Lower leg skin (tissue), 4 donors: ENCODE data around the gene CMBL. TPM values are rescaled to one million over a fixed set of nuclear protein-coding genes. Genes with fewer than 3 reads are reported as not detected.

Experiments used
- DNase-seq, 2 donors: peaks; one replicate each; pipeline ENCODE4 v3.0.0-alpha.2; 2019; ENCODE audit warnings: low spot score in 2 of 2
- H3K4me3 ChIP-seq: fragments of 200-600 bp; sonication (generic); 2 replicates; pipeline ENCODE4 v1.5.1; 2017; ENCODE audit warnings: mild to moderate bottlenecking, low read depth; ENCODE audit not compliant: poor library complexity, severe bottlenecking
- POLR2A ChIP-seq, 2 donors: fragments of 450-650 bp; IDR thresholded peaks; one replicate each; pipeline ENCODE4 v1.6.1; 2016 to 2017; ENCODE audit warnings: antibody characterized with exemption in 2 of 2, mild to moderate bottlenecking in 1 of 2, moderate library complexity in 1 of 2
- WGBS, 2 donors: methylation state at CpG; one replicate each; pipeline ENCODE4 v1.1.5; 2018; 5-methylcytosine and 5-hydroxymethylcytosine counted together
- intact Hi-C: fragments of 100-400 bp; cut with DNase I; formaldehyde crosslinking; loops from one replicate; pipeline ENCODE4 v1.15.0; 2023; ENCODE audit warnings: low total_unique reads
- total RNA-seq, 4 donors: library from RNA; depleted of rRNA; stranded (reverse); fragments of >200 nt; gene quantifications; one replicate each; pipeline ENCODE4 v1.1.0, GENCODE V29; 2016
- TF ChIP-seq, protein P1 (sequence below), 3 donors: fragments of 450-650 bp; IDR thresholded peaks; one replicate each; pipeline ENCODE4 v1.5.1; 2016; ENCODE audit warnings: antibody characterized with exemption in 3 of 3, mild to moderate bottlenecking in 3 of 3, moderate library complexity in 2 of 3

Gene CMBL
- total RNA-seq, 4 donors from 2014 or later, result 1.8 to 3.2 (median 2.4) TPM

DNA sequence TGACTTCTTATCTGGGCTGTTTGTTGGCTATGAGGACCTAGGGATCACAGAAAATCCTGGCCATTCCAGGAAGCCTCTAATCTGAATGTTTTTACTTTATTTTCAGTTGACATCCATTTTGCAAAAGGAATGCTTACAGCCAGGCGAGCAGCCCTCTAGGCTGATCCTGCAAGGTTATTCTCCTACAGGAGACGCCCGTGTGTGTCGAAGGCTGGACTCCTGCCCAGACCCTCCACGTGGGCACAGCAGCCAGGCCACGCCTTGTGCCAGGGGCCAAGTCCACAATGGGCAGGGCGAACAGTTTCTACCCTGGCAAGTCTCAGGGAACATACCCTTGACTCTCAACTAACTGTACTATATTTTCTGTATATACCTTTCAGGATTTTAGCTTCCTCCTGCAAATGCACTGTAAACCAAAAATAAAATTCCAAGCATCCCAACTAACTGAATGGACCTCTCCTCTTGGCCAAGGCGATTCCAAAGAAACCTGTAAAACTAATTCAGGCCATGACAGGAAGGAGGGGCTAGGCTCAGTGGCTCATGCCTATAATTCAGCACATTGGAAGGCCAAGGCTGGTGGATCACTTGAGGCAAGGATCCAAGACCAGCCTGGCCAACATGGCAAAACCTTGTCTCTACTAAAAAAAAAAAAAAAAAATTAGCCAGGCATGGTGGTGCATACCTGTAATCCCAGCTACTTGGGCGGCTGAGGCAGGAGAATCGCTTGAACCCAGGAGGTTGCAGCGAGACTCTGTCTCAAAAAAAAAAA, 5.7 kb downstream of the CMBL start:
- intact Hi-C loops, result no loop called here
- no peak overlapping the region for H3K4me3 ChIP-seq
- 57 to 59% methylated on average over 11 of the region's 11 CpGs for WGBS, 2 donors
- DNase-seq, result no peak
- TF ChIP-seq, protein P1, sequence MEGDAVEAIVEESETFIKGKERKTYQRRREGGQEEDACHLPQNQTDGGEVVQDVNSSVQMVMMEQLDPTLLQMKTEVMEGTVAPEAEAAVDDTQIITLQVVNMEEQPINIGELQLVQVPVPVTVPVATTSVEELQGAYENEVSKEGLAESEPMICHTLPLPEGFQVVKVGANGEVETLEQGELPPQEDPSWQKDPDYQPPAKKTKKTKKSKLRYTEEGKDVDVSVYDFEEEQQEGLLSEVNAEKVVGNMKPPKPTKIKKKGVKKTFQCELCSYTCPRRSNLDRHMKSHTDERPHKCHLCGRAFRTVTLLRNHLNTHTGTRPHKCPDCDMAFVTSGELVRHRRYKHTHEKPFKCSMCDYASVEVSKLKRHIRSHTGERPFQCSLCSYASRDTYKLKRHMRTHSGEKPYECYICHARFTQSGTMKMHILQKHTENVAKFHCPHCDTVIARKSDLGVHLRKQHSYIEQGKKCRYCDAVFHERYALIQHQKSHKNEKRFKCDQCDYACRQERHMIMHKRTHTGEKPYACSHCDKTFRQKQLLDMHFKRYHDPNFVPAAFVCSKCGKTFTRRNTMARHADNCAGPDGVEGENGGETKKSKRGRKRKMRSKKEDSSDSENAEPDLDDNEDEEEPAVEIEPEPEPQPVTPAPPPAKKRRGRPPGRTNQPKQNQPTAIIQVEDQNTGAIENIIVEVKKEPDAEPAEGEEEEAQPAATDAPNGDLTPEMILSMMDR (IDR thresholded peaks at IDR 0.05), result no peak
- no peak for TF ChIP-seq POLR2A (IDR thresholded peaks at IDR 0.05)

DNA sequence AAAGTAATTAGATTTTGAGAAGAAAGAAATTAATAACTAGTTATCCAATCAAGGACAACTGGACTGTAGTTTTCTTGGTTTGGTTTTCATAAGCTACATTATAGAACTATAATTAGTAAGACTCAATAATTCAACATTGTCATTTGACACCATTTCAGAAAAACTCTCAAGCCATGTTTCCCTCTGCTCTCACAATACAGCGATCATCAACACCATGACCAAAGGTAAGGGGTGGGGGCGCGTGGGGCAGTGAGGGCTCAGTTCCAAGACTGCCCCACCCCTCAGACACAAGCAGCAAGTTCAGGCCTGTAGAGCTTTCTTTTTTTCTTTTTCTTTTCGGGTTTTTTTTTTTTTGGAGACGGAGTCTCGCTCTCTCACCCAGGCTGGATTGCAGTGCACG, 6.4 kb downstream of the CMBL start:
- TF ChIP-seq POLR2A (IDR thresholded peaks at IDR 0.05), result no peak
- TF ChIP-seq, protein P1 (IDR thresholded peaks at IDR 0.05), result no peak
- H3K4me3 ChIP-seq, result no peak overlapping the region
- 51 to 60% methylated on average over 7 of the region's 7 CpGs for WGBS, 2 donors
- no peak for DNase-seq
- intact Hi-C loops, result no loop called here

DNA sequence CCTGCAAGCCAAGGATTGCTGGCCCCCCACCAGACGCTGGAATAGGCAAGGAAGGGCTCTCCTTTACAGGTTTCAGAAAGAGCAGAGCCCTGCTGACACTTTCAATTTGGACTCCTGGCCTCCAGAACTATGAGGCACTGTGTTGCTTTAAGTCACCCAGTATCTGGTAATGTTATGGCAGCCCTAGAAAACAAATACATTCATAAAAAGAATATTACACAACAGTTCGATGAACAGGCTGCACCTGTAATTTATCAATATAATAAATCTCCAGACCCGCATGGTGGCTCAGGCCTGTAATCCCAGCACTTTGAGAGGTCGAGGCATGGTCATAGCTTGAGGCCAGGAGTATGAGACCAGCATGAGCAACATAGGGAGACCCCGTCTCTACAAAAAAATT, 7.5 kb downstream of the CMBL start:
- no peak for TF ChIP-seq POLR2A (IDR thresholded peaks at IDR 0.05)
- TF ChIP-seq, protein P1 (IDR thresholded peaks at IDR 0.05), result no peak
- intact Hi-C loops, result no loop called here
- DNase-seq, result no peak
- H3K4me3 ChIP-seq, result no peak overlapping the region
- 74 to 78% methylated on average over 5 of the region's 5 CpGs for WGBS, 2 donors

DNA sequence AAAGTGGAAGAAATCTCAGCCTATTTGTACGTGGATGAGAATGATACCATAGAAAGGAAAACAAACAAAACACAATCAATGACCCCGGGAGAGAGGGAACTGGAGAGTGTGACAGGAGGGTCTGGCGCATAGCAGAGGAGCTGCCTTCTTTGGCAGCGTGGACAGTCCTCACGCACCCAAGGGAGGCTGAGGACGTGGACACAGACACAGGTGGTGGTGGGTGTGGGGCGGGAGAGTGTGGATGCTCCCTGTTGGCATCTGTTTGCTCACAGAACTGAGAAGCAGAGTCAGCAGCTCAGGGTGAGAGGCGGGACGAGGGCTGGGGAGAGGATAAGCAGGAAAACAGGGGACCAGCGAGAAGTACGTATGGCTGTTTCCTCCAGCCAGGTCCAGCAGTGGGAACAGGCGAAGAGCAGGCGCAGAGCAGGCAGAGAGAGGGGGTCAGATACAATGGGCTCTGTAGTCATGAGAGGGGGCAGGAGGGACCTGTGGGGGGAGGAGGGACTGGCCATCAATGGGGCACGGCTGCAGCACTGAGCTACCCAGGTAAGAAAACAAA, 10.0 kb downstream of the CMBL start:
- intact Hi-C loops, result no loop called here
- WGBS, 2 donors, result 85 to 87% methylated on average over 14 of the region's 14 CpGs

DNA sequence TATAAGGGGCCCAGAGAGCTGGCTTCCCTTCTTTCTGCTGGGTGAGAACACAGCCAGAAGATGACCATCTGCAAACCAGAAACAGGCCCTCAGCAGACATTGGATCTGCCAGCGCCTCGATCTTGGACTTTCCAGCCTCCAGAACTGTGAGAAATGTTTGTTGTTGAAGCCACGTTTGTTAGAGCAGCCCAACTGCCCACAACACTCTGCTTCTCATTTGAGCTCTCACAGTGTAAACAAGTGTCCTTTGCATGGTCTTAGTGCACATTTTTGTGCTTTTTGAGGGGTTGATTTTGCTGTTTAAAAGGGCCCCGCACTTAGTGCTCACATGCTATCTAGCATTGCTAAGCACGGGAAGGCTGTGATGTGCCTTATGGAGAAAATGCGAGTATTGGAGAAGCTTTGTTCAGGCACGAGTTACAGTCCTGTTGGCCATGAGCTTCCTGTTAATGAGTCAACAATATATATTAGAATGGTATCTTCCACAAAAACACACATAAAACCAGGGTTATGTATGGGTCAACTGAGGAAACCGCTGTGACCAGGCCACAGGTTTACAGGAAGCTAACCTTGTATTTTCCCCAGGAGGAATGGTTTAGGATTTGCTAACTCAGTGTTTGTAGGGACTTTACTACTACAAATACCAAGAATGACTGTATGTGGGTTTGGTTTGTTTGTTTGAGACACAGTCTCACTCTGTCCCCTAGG, 11.9 kb downstream of the CMBL start:
- intact Hi-C loops, result no loop called here
- TF ChIP-seq POLR2A (IDR thresholded peaks at IDR 0.05), result no peak
- TF ChIP-seq, protein P1 (IDR thresholded peaks at IDR 0.05), result no peak
- DNase-seq, result no peak
- H3K4me3 ChIP-seq, result no peak overlapping the region
- 77 to 95% methylated on average over 8 of the region's 8 CpGs for WGBS, 2 donors

More for the DNA sequence above, 10.0 kb downstream of the CMBL start:
- TF ChIP-seq, protein P1 (IDR thresholded peaks at IDR 0.05), result no peak
- no peak for TF ChIP-seq POLR2A (IDR thresholded peaks at IDR 0.05)
- no peak for DNase-seq
- H3K4me3 ChIP-seq, result no peak overlapping the region
